Breast epithelium (tissue), 4 donors: ENCODE results near the gene RHEB. TPM values are rescaled to one million over a fixed set of nuclear protein-coding genes. Genes with fewer than 3 reads are reported as not detected.

Source experiments
- DNase-seq, 2 donors: peaks; one replicate each; pipeline ENCODE4 v3.0.0-alpha.2; 2019; ENCODE audit warnings: low spot score in 2 of 2
- H3K27ac ChIP-seq, 2 donors: fragments of 200-600 bp; sonication (generic) in 1 of 2; one replicate each; pipeline ENCODE4 v1.5.1; 2016 to 2019; ENCODE audit warnings: mild to moderate bottlenecking in 1 of 2
- H3K27me3 ChIP-seq, 2 donors: fragments of 200-600 bp; sonication (generic) in 1 of 2; one replicate each; pipeline versions ENCODE4 v1.5.1 to v1.6.0; 2017 to 2019; ENCODE audit warnings: control low read depth in 1 of 2, mild to moderate bottlenecking in 1 of 2
- H3K36me3 ChIP-seq: fragments of 200-600 bp; one replicate; pipeline ENCODE4 v1.5.1; 2019
- H3K4me1 ChIP-seq, 2 donors: fragments of 200-600 bp; sonication (generic); one replicate each; pipeline ENCODE4 v1.5.1; 2016 to 2019; ENCODE audit warnings: control low read depth in 1 of 2
- H3K4me3 ChIP-seq, 3 donors: fragments of 200-600 bp; sonication (generic); 1 replicate in 2 of 3; 2 replicates in 1 of 3; pipeline ENCODE4 v1.5.1; 2016 to 2019; ENCODE audit warnings: mild to moderate bottlenecking in 3 of 3, moderate library complexity in 2 of 3
- H3K9me3 ChIP-seq, 2 donors: fragments of 200-600 bp; sonication (generic) in 1 of 2; one replicate each; pipeline ENCODE4 v1.5.1; 2016 to 2019; ENCODE audit warnings: control low read depth in 1 of 2
- POLR2A ChIP-seq: fragments of 450-650 bp; IDR thresholded peaks from one replicate; pipeline ENCODE4 v1.6.1; 2016; ENCODE audit warnings: antibody characterized with exemption, mild to moderate bottlenecking, moderate library complexity
- POLR2AphosphoS5 ChIP-seq, 3 donors: sonication (generic); formaldehyde crosslinking; IDR thresholded peaks; one replicate each; pipeline ENCODE4 v1.6.1; 2017; ENCODE audit warnings: antibody characterized with exemption in 3 of 3
- intact Hi-C: fragments of 100-400 bp; cut with DNase I; formaldehyde crosslinking; loops from one replicate; pipeline ENCODE4 v1.15.1; 2023; ENCODE audit warnings: low total_unique reads
- total RNA-seq, 3 donors: library from RNA; depleted of rRNA; stranded (reverse); fragments of >200 nt; gene quantifications; one replicate each; pipeline ENCODE4 v1.1.0, GENCODE V29; 2016
- TF ChIP-seq, protein P1 (sequence below), 3 donors: fragments of 450-650 bp; IDR thresholded peaks; one replicate each; pipeline ENCODE4 v1.5.1; 2016 to 2017; ENCODE audit warnings: antibody characterized with exemption in 3 of 3, mild to moderate bottlenecking in 3 of 3, moderate library complexity in 3 of 3

The RHEB gene
- total RNA-seq, 3 donors from 2014 or later: 89.3 to 99.3 (median 95.0) TPM

DNA sequence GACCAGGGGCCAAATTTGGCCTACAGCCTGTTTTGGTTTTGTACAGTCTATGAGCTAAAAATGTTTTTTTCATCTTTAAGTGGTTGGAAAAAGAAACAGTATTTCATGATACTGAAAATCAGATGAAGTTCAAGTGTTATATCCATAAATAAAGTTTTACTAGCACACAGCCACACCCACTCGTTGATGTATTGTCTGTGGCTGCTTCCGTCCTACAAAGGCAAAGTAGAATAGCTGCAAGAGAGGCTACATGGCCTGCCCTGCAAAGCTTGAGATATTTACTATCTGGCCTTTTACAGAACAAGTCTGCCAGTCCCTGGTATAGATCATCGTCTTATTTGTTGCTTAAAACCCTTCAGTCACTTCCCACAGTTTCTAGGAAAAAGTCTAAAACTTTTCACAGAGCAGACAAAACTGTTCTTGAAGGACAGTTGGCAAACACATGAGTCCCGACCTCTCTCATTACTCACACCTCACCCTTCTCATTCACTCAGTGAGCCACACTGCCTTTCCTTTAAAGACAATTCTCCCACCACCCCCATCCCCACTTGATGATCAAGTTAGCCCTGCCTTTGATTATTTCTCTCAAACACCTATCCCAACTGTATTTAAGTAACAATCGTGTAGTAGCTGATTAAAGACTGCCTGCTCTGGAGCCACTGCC lies 9.9 kb downstream of the RHEB start:
- no peak for TF ChIP-seq POLR2A
- no peak for DNase-seq
- no peaks in the 10 kb centered on the region for H3K36me3 ChIP-seq
- no peaks in the 10 kb centered on the region for H3K4me1 ChIP-seq
- no peak overlapping the region for H3K27ac ChIP-seq
- intact Hi-C loops: loop anchor here (10.0 kb wide), 1 partner anchor 45 kb away; no protein-coding TSS in a partner anchor
- H3K27me3 ChIP-seq: no peaks in the 10 kb centered on the region
- H3K4me3 ChIP-seq: no peak overlapping the region
- no peaks in the 10 kb centered on the region for H3K9me3 ChIP-seq

DNA sequence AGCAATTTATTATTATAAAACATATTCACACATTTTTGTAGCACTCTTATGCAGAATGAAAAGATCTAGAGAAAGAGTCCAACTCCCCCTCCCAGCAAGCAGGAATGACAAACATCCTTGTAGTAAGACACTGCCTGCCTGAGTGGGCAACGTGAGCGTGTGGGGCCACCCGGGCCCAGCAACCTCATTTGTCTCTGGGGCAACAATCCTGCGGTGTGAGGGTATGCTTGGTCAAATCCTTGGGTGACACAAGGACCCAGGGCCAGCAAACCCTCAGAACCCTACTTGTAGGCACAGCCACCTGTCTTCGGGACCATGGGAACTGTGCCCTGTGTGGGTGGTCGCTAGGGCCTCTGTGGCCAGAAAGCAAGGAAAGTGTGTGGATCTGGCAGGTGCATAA lies 10.7 kb downstream of the RHEB start:
- intact Hi-C loops: no loop called here
- TF ChIP-seq POLR2AphosphoS5 (IDR thresholded peaks at IDR 0.05) (no peak), POLR2A (no peak)
- TF ChIP-seq, protein P1, sequence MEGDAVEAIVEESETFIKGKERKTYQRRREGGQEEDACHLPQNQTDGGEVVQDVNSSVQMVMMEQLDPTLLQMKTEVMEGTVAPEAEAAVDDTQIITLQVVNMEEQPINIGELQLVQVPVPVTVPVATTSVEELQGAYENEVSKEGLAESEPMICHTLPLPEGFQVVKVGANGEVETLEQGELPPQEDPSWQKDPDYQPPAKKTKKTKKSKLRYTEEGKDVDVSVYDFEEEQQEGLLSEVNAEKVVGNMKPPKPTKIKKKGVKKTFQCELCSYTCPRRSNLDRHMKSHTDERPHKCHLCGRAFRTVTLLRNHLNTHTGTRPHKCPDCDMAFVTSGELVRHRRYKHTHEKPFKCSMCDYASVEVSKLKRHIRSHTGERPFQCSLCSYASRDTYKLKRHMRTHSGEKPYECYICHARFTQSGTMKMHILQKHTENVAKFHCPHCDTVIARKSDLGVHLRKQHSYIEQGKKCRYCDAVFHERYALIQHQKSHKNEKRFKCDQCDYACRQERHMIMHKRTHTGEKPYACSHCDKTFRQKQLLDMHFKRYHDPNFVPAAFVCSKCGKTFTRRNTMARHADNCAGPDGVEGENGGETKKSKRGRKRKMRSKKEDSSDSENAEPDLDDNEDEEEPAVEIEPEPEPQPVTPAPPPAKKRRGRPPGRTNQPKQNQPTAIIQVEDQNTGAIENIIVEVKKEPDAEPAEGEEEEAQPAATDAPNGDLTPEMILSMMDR (IDR thresholded peaks at IDR 0.05): no peak
- no peak overlapping the region for H3K27ac ChIP-seq
- no peak overlapping the region for H3K4me3 ChIP-seq
- H3K27me3 ChIP-seq: no peaks in the 10 kb centered on the region
- H3K4me1 ChIP-seq: no peaks in the 10 kb centered on the region
- no peak for DNase-seq
- no peaks in the 10 kb centered on the region for H3K9me3 ChIP-seq
- H3K36me3 ChIP-seq: no peaks in the 10 kb centered on the region

DNA sequence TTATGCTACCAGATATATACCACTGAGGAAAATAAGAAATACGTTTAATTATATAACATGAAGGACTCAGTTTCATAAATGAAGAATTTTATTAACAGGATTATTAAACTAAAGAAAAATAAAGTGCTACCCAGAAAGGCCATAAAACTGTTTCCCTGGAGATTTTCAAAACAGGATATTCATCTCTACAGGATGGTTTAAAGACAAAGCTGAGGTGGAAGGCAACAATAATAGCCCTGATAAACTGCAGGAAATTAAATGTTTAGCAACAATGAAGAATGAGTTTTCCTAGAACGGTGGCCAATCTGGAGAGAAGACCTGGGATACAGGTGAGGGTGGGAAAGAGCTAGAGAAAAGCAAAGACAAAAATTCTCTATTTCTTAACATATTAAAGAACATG lies 11.9 kb downstream of the RHEB start:
- H3K27me3 ChIP-seq: no peaks in the 10 kb centered on the region
- DNase-seq: no peak
- intact Hi-C loops: no loop called here
- H3K4me1 ChIP-seq: no peaks in the 10 kb centered on the region
- H3K27ac ChIP-seq: no peak overlapping the region
- no peak for TF ChIP-seq POLR2AphosphoS5 (IDR thresholded peaks at IDR 0.05)
- no peak for TF ChIP-seq POLR2A
- TF ChIP-seq, protein P1 (IDR thresholded peaks at IDR 0.05): no peak
- H3K4me3 ChIP-seq: no peak overlapping the region
- H3K9me3 ChIP-seq: no peaks in the 10 kb centered on the region
- no peaks in the 10 kb centered on the region for H3K36me3 ChIP-seq

DNA sequence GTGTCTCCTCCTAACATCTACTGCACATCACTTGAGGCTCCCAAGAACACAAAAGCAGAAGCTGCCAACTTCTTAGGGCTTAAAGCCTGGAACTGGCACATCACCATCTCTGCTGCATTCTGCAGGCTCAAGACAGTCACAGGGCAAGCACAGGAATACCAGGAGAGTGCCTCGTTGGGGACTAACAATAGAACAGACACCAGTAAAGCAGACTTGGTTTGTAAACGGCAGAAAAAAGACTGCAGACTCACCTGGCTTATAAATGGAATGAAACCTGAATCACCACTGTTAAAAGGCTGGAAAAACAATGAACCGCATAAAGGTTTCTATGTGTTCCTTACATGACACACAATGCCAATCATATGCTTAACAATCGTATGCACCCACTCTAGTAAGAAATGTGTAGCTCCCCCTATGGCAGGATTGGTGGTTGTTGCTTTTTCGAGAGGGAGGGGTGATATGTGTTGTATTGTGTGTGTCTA lies 12.8 kb downstream of the RHEB start:
- Histone ChIP-seq H3K9me3 (no peaks in the 10 kb centered on the region), H3K4me3 (no peak overlapping the region), H3K27ac (no peak overlapping the region), H3K27me3 (no peaks in the 10 kb centered on the region), H3K36me3 (no peaks in the 10 kb centered on the region), H3K4me1 (no peaks in the 10 kb centered on the region)
- TF ChIP-seq POLR2A (no peak), POLR2AphosphoS5 (IDR thresholded peaks at IDR 0.05) (no peak)
- TF ChIP-seq, protein P1 (IDR thresholded peaks at IDR 0.05): no peak
- no peak for DNase-seq
- intact Hi-C loops: no loop called here

DNA sequence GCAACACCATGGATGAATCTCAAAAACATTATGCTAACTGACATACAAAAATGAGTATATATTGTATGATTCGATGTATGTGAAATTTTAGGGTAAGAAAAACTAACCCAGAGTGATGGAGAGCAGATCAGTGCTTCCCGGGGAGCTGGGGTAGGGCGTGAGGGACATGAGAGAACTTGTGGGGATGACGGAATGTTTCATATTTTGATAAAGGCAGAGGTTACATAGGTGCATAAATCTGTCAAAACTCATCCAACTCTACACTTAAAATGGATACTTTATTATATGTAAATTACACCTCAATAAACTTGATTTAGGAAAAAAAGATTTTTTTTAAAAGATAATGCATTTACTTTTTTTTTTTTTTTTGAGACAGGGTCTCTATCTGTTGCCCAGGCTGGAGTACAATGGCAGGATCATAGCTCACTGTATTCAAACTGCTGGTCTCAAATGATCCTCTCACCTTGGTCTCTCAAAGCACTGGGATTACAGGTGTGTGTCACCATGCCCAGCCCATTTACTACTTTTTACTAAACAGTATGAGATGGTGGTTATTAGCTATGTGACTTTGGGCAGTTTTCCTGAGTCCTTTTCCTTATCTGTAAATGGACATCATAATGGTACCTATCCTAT lies 13.7 kb downstream of the RHEB start:
- Histone ChIP-seq H3K4me1 (no peaks in the 10 kb centered on the region), H3K4me3 (no peak overlapping the region), H3K27ac (no peak overlapping the region), H3K9me3 (no peaks in the 10 kb centered on the region), H3K36me3 (no peaks in the 10 kb centered on the region), H3K27me3 (no peaks in the 10 kb centered on the region)
- no peak for DNase-seq
- intact Hi-C loops: no loop called here
- TF ChIP-seq POLR2AphosphoS5 (IDR thresholded peaks at IDR 0.05) (no peak), POLR2A (no peak)
- TF ChIP-seq, protein P1 (IDR thresholded peaks at IDR 0.05): no peak
